K562 (cell line): ENCODE results near the gene AHI1. TPM values are rescaled to one million over a fixed set of nuclear protein-coding genes. Genes with fewer than 3 reads are reported as not detected.

Experiments used
- ATAC-seq: fragments of 200-7000 bp; cut with Tn5 transposase; 3 replicates; pipeline ENCODE4 v1.9.1; 2020; ENCODE audit warnings: moderate library complexity
- BruUV-seq: library from RNA; stranded (reverse); fragments of 400-500 nt; replicated peaks from 2 replicates; lab custom pipeline; 2021; lab: Mats Ljungman, UMichigan
- CTCF ChIA-PET: fragments of 300-600 bp; formaldehyde crosslinking; extraction: SDS; loops from one replicate; lab custom pipeline; 2021; ENCODE audit warnings: low intra/inter-chr PET ratio; lab: Yijun Ruan, JAX
- POLR2A ChIA-PET: fragments of 300-600, 350-650 bp; sonication (Branson Sonifier 250); formaldehyde crosslinking; extraction: SDS; loops from one replicate; lab custom pipeline; 2021; ENCODE audit warnings: antibody characterized with exemption, inconsistent platforms; lab: Yijun Ruan, JAX
- DNase-seq, 4 experiments: peaks; one replicate each; pipeline versions ENCODE4 v3.0.0 to v3.0.0-alpha.2; 2011 to 2018; ENCODE audit warnings: low spot score in 3 of 4, mixed read lengths in 3 of 4; ENCODE audit errors: extremely low read depth in 1 of 4
- FAIRE-seq: peaks from 2 replicates; lab custom pipeline; 2011; peaks lifted over from hg19 to GRCh38; lab: Jason Lieb, UNC
- H2AFZ ChIP-seq: 2 replicates; pipeline ENCODE4 v1.6.0; 2011; ENCODE audit warnings: low read depth, low read length, control low read depth, inconsistent platforms
- H3K27ac ChIP-seq: fragments of 200-600 bp; 3 replicates; pipeline ENCODE4 v1.8.0; 2011; ENCODE audit warnings: low read depth, mild to moderate bottlenecking, control low read depth, inconsistent platforms, low read length, moderate library complexity, mixed read lengths; ENCODE audit errors: extremely low read depth
- H3K27me3 ChIP-seq, 2 experiments: fragments of 300-600 bp in 1 of 2; 2 replicates in 1 of 2; 3 replicates in 1 of 2; pipeline versions ENCODE4 v1.6.0 to v1.8.0; 2011; ENCODE audit warnings: inconsistent platforms in 2 of 2, low read length in 2 of 2, mild to moderate bottlenecking in 1 of 2, mixed read lengths in 1 of 2, moderate library complexity in 1 of 2; ENCODE audit not compliant: control insufficient read depth in 2 of 2, insufficient read depth in 2 of 2
- H3K36me3 ChIP-seq: fragments of 300-600 bp; 3 replicates; pipeline ENCODE4 v1.8.0; 2011; ENCODE audit warnings: mild to moderate bottlenecking, low read length, inconsistent platforms; ENCODE audit not compliant: control insufficient read depth, insufficient read depth
- H3K4me1 ChIP-seq, 2 experiments: fragments of 200-600 bp in 1 of 2; replicated peaks in 1 of 2; 2 replicates in 1 of 2; 3 replicates in 1 of 2; pipeline versions ENCODE4 v1.5.1 to v1.8.0; 2011; ENCODE audit warnings: inconsistent platforms in 2 of 2, low read length in 2 of 2, mild to moderate bottlenecking in 1 of 2, mixed read lengths in 1 of 2, moderate library complexity in 1 of 2; ENCODE audit not compliant: control insufficient read depth in 2 of 2, insufficient read depth in 2 of 2
- H3K4me2 ChIP-seq: 2 replicates; pipeline ENCODE4 v1.6.1; 2011; ENCODE audit warnings: low read length, control low read depth, inconsistent platforms, mixed read lengths; ENCODE audit not compliant: insufficient read depth
- H3K4me3 ChIP-seq: fragments of 200-600 bp; sonication (generic), shearing (Covaris generic); 2 replicates; pipeline ENCODE4 v1.5.1; 2016; ENCODE audit warnings: control low read depth, inconsistent platforms
- H3K79me2 ChIP-seq: fragments of 200-600 bp; 3 replicates; pipeline ENCODE4 v1.8.0; 2011; ENCODE audit warnings: low read length, inconsistent platforms; ENCODE audit not compliant: control insufficient read depth, insufficient read depth
- H3K9ac ChIP-seq, 2 experiments: 2 replicates each; pipeline versions ENCODE4 v1.6.0 to v1.6.1; 2011; ENCODE audit warnings: low read depth in 2 of 2, low read length in 2 of 2, control low read depth in 1 of 2, inconsistent platforms in 1 of 2, mild to moderate bottlenecking in 1 of 2, mixed read lengths in 1 of 2; ENCODE audit not compliant: insufficient read depth in 1 of 2
- H3K9me1 ChIP-seq: one replicate; pipeline ENCODE4 v1.6.0; 2011; ENCODE audit warnings: inconsistent platforms, mild to moderate bottlenecking, low read length, moderate library complexity; ENCODE audit not compliant: control insufficient read depth, insufficient read depth
- H3K9me3 ChIP-seq: replicated peaks from 2 replicates; pipeline ENCODE4 v1.5.1; 2011; ENCODE audit warnings: low read depth, low read length, inconsistent platforms; ENCODE audit not compliant: control insufficient read depth, insufficient read depth
- H4K20me1 ChIP-seq: replicated peaks from 2 replicates; pipeline ENCODE4 v1.6.1; 2011; ENCODE audit warnings: low read length, inconsistent platforms, mixed read lengths; ENCODE audit not compliant: control insufficient read depth, insufficient read depth
- EWSR1 ChIP-seq: fragments of 450-650 bp; IDR thresholded peaks from 2 replicates; pipeline ENCODE4 v1.6.1; 2018; ENCODE audit warnings: borderline replicate concordance, mild to moderate bottlenecking, low read depth, moderate library complexity; ENCODE audit not compliant: partially characterized antibody
- HEY1 ChIP-seq: fragments of 250-450 bp; sonication (Bioruptor Pico); IDR thresholded peaks from 2 replicates; pipeline ENCODE4 v1.5.0; 2020; ENCODE audit warnings: mild to moderate bottlenecking, moderate library complexity, borderline replicate concordance
- NFIX ChIP-seq: fragments of 250-450 bp; sonication (Bioruptor Pico); IDR thresholded peaks from 2 replicates; pipeline ENCODE4 v1.4.0; 2020; ENCODE audit warnings: low read depth, mild to moderate bottlenecking, moderate library complexity
- PCBP1 ChIP-seq: fragments of 200-400 bp; formaldehyde crosslinking; IDR thresholded peaks from 2 replicates; pipeline ENCODE4 v1.6.1; 2018; ENCODE audit warnings: mild to moderate bottlenecking, low read depth, low read length; ENCODE audit not compliant: poor library complexity, severe bottlenecking
- POLR2H ChIP-seq: IDR thresholded peaks from 2 replicates; pipeline ENCODE4 v1.6.1; 2016; ENCODE audit warnings: missing genetic modification characterization, low read depth, mild to moderate bottlenecking, control low read depth, missing compliant biosample characterization, moderate library complexity
- SNIP1 ChIP-seq: fragments of 450-650 bp; IDR thresholded peaks from 2 replicates; pipeline ENCODE4 v1.7.1; 2017; ENCODE audit warnings: low read depth, mild to moderate bottlenecking
- TCF3 ChIP-seq: sonication (generic); formaldehyde crosslinking; IDR thresholded peaks from 2 replicates; pipeline ENCODE4 v1.4.0; 2020; ENCODE audit warnings: mild to moderate bottlenecking, missing genetic modification reagents
- USF1 ChIP-seq: sonication (generic); formaldehyde crosslinking; IDR thresholded peaks from 2 replicates; pipeline ENCODE4 v1.9.0; 2022; ENCODE audit warnings: mild to moderate bottlenecking, missing genetic modification reagents
- VEZF1 ChIP-seq: fragments of 200-800 bp; sonication (Bioruptor generic); IDR thresholded peaks from 2 replicates; pipeline ENCODE4 v1.6.1; 2017; ENCODE audit warnings: missing genetic modification characterization, missing compliant biosample characterization
- ZKSCAN8 ChIP-seq: fragments of 200-800 bp; sonication (Bioruptor generic); IDR thresholded peaks from 2 replicates; pipeline ENCODE4 v1.6.1; 2016; ENCODE audit warnings: missing genetic modification characterization, missing compliant biosample characterization
- ZNF511 ChIP-seq: sonication (generic); formaldehyde crosslinking; IDR thresholded peaks from 2 replicates; pipeline ENCODE4 v1.8.0; 2022; ENCODE audit warnings: mild to moderate bottlenecking, missing genetic modification reagents
- ZNF609 ChIP-seq: sonication (generic); formaldehyde crosslinking; IDR thresholded peaks from 2 replicates; pipeline ENCODE4 v1.8.1; 2023; ENCODE audit warnings: missing genetic modification reagents, mild to moderate bottlenecking, borderline replicate concordance
- ZNF696 ChIP-seq: fragments of 250-450 bp; sonication (Bioruptor Pico); conservative IDR thresholded peaks from 2 replicates; pipeline ENCODE4 v1.4.0; 2020; ENCODE audit warnings: mild to moderate bottlenecking, moderate library complexity
- WGBS: fragments of 100-300 bp; shearing (Covaris generic); methylation state at CpG from one replicate; pipeline ENCODE4 v1.1.6; 2016; ENCODE audit warnings: low coverage, mixed read lengths; ENCODE audit not compliant: insufficient coverage; ENCODE audit errors: missing lambda C conversion rate; 5-methylcytosine and 5-hydroxymethylcytosine counted together
- in situ Hi-C: fragments of 300-500 bp; cut with MboI; formaldehyde crosslinking; loops from 4 replicates; pipeline ENCODE4 v1.15.0; 2018; ENCODE audit warnings: inconsistent platforms, mixed read lengths
- intact Hi-C: fragments of 100-400 bp; cut with micrococcal nuclease; formaldehyde crosslinking; loops from 2 replicates; pipeline ENCODE4 v1.14.2; 2022
- polyA plus RNA-seq, 8 experiments: library from polyadenylated mRNA; depleted of rRNA in 4 of 8; stranded (reverse) in 5 of 8; unstranded in 3 of 8; fragments of >200 nt; fragmentation: Nextera tagmentation in 2 of 8; fragmentation: Illumina TruSeq in 1 of 8; extraction: Ambion mirVana in 2 of 8; extraction: Trizol in 1 of 8; gene quantifications; 2 replicates each; pipeline versions ENCODE4 v1.2.1 to v1.2.3, GENCODE V29; 2011 to 2014; ENCODE audit warnings: inconsistent platforms in 1 of 8, missing spikeins in 1 of 8
- total RNA-seq, 7 experiments: library from RNA; depleted of rRNA in 6 of 7; stranded (reverse); fragments of >200 nt in 6 of 7; fragmentation: Illumina TruSeq in 2 of 7; extraction: Trizol in 2 of 7; gene quantifications; 2 replicates each; pipeline versions ENCODE4 v1.2.1 to v1.2.3, GENCODE V29; 2011 to 2021; ENCODE audit warnings: low replicate concordance in 1 of 7

AHI1 gene
- total and polyA plus RNA-seq, 9 of the 15 experiments (the other 6 are each of a cell fraction or from before 2014, with no cell fraction given) = 24.7 to 54.9 (median 32.2) TPM

- POLR2A ChIA-PET = interaction anchor here (0.6 to 1.3 kb wide), 2 partner anchors 9 to 13 kb away, joined by 3 read pairs; no protein-coding TSS in a partner anchor
- Histone ChIP-seq H3K27me3 (no peaks in the 10 kb centered on the region), H3K4me2 (no peak overlapping the region), H4K20me1 (no peaks in the 10 kb centered on the region), H3K36me3 (no peaks in the 10 kb centered on the region), H3K4me1 (peaks cover 0 to 5% of the 10 kb centered on the region in 2 experiments; a peak in 3 of 5 replicates), H3K27ac (no peak overlapping the region), H3K9me1 (no peaks in the 10 kb centered on the region), H2AFZ (peak overlapping the region; percentile 44), H3K4me3 (no peak overlapping the region), H3K9ac (peak overlapping the region in 1 of 2 experiments; percentile 53; a peak in 1 of 4 replicates), H3K79me2 (no peaks in the 10 kb centered on the region), H3K9me3 (no peaks in the 10 kb centered on the region)
- DNase-seq (no peak), ATAC-seq (no peak; the same call in 2 of the 3 replicates), FAIRE-seq (no peak)
- 81% methylated on average over 11 of the region's 11 CpGs for WGBS
- no TSS peak for BruUV-seq
- intact Hi-C loops = no loop called here
- CTCF ChIA-PET = no interaction called here
- in situ Hi-C loops = no loop called here
- TF ChIP-seq HEY1 (CRISPR knock-in tag) (no peak), ZKSCAN8 (CRISPR knock-in tag) (no peak), POLR2H (tag) (no peak), ZNF511 (CRISPR knock-in tag) (no peak), EWSR1 (no peak), NFIX (CRISPR knock-in tag) (no peak), SNIP1 (no peak), ZNF609 (CRISPR knock-in tag) (no peak), VEZF1 (no peak), USF1 (CRISPR knock-in tag) (no peak), TCF3 (no peak), ZNF696 (CRISPR knock-in tag) (no peak), PCBP1 (no peak)
Observed at GRCh38 chr6:135270676-135271536, 226.6 kb downstream of the AHI1 start.
